Measurements from ENCODE around the gene TSACC.

Gene TSACC

DNA sequence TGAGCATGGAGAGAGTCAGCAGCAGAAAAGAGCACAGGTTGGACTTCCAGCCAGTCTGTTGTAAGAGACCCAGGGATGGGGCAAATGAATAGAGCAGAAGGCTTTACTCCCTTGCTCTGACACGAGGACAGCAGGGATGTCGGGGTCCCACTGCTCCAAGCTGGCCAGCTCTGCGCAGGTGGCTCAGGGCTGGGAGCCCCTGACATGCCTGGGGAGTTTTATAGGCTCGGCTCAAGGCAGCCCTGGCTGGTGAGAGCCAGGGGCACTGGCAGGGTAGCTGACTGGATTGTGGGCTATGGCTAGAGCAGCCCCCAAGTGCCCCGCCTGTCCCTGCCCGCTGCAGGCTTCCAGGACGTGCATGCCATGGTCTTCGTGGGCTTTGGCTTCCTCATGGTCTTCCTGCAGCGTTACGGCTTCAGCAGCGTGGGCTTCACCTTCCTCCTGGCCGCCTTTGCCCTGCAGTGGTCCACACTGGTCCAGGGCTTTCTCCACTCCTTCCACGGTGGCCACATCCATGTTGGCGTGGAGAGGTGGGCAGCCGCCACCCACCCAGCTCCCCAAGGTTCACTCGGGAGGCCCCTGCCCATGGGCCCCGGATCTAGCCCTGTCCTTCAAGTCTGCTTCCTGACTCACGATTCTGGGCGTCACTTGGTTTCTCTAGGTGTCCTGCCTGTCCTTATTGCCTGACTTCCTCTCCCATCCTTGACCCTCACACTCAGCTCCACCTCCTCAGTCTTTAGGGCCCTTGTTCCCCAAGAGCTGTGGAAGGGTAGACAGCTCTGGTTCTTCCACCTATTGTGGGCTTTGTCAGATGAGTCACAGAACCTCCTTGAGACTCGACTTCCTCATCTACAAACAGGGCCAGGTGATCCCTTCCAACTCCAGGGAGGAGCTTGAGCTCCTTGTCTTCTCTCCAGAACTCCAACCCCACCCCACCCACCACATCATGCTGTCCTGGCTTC is 38.9 kb downstream of the TSACC start:
- DNase-seq, result no peak

DNA sequence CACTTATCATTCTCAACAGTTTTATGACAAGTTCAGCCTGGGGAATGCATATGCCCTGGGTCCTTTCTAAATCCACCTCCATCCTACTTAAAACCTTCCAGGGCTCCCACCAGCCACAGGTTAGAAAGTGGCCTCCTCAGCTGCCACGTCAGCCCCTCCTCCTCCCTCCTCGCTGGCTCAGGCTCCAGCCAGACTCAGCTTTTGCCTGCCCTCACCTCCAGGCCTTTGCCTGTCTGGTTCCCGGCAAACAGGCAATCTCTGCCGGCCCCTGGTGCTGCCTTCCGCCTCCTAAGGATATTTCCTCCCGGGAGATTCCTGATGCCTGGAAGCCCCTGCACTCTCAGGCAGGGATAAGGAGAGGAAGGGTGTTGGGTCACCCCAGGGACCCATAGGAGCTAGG is 40.2 kb downstream of the TSACC start:
- no peak for DNase-seq

DNA sequence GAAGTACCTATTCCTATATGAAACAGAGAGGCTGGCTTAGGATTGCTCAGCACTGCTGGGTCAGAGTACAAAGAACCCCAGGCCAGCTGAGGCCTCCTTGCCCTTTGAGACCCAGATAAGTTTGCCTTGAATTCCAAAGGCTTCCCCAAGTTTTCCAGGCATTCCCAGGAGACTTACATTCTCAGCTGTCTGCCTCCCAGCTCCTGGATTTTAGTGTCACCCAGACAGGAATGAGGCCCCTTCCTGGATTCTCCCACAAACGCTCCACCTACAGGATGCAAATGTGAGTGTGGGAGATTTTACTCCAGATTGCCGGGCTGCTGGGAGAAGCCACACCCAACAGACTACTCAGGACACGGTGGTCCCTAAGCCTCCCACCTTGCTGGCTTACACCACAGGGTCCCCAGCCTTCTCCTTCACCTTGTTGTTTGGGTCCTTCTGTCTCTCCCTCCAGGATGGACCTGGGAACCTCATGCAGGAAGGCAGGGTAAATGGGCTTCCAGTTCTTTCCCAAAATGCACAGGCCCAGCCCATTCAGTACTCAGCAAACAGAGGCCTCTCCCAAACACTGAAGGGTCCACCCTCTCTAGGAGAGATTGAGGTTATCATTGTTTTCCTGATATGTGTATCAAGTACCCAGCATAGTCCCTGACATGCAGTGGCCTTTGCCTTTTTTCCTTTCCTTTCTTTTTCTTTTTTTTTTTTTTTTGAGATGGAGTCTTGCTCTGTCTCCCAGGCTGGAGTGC is 41.3 kb downstream of the TSACC start:
- DNase-seq, result no peak

DNA sequence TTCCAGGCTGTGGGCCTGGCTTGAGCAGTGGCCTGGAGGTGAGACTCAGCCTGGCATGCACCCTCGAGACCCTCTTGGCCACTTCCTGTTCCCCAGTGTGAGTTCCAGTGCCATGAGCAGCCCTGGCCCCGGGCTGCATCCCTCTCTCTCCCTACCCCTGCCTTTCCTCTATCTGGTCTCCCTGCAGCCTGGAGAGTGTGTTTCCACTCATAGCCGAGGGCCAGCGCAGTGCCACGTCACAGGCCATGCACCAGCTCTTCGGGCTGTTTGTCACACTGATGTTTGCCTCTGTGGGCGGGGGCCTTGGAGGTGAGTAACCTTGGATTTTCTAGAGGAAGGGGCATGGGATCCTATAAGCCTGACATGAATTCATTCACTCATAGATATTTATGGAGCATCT is 44.2 kb downstream of the TSACC start:
- no peak for DNase-seq

- DNase-seq, result peak; percentile 11
Measured at GRCh38 chr1:156383023-156383422, 44.7 kb downstream of the TSACC start.

DNA sequence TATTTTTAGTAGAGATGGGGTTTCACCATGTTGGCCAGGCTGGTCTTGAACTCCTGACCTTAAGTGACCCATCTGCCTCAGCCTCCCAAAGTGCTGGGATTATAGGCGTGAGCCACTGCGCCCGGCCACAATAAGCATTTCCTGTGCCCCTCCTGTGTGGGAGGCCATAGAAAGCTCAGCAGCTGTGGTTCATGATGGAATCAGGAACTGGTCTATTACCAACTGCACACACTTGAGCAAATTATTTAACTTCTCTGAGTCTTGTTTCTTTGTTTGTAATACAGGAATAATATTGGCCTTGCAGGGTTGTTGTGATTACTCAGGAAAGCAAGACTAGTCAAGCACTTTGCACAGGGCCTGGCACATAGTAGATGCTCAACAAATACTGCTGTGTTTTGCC is 45.7 kb downstream of the TSACC start:
- DNase-seq, result no peak

DNA sequence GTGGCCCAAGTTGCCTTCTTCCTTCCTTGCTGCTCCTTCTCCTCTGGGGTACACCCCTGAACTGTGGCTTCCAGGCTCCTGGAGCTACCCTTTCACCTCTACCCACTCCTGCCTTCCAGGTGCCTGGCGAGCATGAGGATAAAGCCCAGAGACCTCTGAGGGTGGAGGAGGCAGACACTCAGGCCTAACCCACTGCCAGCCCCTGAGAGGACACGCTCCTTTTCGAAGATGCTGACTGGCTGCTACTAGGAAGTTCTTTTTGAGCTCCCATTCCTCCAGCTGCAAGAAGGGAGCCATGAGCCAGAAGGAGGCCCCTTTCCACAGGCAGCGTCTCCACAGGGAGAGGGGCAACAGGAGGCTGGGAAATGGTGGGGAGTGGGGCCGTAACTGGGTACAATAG is 46.3 kb downstream of the TSACC start:
- no peak for DNase-seq

- DNase-seq, result no peak
Measured at GRCh38 chr1:156385534-156386031, 47.3 kb downstream of the TSACC start.

- DNase-seq, result no peak
Measured at GRCh38 chr1:156386134-156386901, 48.0 kb downstream of the TSACC start.

- DNase-seq, result no peak
Measured at GRCh38 chr1:156386949-156387869, 48.9 kb downstream of the TSACC start.

DNA sequence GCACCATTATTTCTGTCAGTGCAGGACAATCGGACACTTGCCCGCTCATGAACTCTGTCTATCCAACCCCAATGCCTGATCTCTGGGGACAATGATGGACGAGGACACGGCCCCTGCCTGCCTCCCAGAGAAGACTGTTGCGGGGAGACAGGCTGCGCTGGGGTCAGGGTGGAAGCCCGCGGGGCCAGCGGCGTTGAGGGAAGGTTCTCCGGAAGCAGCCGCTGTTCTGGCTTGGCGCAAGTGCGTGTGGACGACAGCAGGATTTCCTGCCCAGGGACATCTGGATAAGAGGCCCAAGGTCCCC is 49.5 kb downstream of the TSACC start:
- DNase-seq, result no peak

DNA sequence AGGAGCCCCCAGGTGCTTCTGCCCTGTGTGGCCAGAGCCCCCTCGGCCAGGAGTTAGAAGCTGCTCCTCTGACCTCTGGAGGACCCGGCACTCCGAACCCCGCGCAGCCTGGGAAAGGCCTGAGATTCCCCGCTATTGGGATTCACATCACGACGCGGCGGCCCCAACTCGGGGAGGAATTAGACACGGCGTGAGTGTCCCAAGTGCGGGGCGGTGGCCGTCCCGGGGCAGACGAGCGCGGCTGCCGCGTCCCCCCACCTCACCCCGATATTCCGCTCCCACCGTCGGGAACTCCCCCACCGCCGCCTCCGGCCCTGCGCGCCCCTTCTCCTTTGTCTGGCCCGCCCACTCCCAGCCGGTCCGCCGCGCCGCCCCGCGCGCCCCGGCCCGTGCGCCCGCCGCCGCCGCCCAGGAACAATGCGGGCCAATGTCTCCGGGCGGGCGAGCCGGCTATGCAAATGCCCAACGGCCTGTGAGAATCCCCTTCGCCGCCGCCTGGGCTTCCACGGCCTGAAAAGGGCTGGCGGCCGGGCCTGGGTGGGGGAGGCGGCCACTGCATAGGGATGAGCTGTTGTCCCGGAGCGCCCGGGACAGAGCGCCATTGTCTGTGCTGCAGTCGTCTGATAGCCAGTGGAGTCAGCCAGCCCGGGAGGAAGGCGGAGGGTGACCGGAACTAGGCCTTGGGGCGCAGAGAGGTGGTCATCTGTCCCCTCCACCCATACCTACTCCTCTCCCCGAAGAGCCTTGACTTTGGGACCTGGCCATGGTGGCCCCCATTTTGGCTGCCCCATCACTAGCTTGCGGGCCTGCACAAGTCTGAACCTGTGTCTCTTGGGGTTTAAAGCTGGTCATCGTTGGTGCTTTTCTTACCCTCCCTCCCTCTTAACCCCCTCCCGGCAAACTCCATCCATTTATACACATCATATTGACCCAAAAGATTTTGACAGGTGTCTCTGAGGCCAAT is 50.1 kb downstream of the TSACC start:
- DNase-seq, result no peak

DNA sequence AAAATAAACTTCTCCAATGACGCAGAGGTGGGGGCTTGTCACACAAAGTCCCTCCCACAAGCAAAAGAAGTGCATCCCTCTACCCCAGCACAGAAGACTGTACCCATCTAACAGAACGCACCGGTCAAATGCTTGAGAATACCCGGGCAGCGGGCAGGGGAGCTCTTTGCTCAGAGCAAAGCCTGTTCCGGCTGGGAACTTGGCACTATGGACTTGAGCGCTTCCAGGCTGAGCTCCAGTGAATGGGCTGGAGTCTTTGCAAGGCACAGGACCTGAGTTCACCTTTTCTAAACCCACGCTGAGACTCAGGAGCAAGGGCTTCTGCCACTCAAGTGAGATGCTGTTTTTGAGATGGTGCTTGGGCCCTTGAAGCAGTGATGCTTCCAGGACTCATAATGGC is 51.0 kb downstream of the TSACC start:
- no peak for DNase-seq

GRCh38 chr1:156390469-156391365 is 52.4 kb downstream of the TSACC start:
- DNase-seq, result no peak

GRCh38 chr1:156391366-156391677 is 53.0 kb downstream of the TSACC start:
- no peak for DNase-seq

- DNase-seq, result no peak
Measured at GRCh38 chr1:156391701-156392100, 53.4 kb downstream of the TSACC start.

GRCh38 chr1:156392452-156392853 is 54.1 kb downstream of the TSACC start:
- DNase-seq, result peak; percentile 71

- DNase-seq, result no peak
Measured at GRCh38 chr1:156393095-156393494, 54.8 kb downstream of the TSACC start.

DNA sequence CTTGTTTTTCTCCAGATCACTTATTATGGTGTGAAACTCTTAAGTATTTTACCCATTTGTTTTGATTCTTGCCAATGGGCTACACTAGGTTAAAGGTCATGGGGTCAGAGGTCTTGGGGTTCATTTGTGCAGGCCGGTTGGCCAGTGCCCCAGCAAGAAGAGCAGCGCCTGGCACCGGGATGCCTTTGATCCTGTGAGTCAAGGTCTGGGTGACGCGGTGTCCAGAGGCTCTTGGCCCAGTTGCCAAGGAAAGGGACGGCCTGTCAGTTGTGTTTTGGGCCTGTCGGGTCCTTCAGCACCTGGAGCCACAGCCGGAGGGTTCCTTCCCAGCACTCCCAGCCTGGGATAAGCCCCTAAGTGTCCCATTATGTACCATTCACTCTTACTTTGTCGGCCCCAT is 55.8 kb downstream of the TSACC start:
- DNase-seq, result no peak

GRCh38 chr1:156394835-156395461 is 56.6 kb downstream of the TSACC start:
- DNase-seq, result no peak

All from NCI-H524 treated with DMSO at 0.1 percent for 48 hours (cell line).